Measurements from ENCODE around the gene HAUS1.
"Not testable (repeated sequence)": the region's sequence is repeated elsewhere in the genome, so short reads cannot be mapped to it uniquely, and the experiment has no call there.

HAUS1 gene

GRCh38 chr18:46088501-46088900, 15.7 kb upstream of the HAUS1 start:
- not testable (repeated sequence) for DNase-seq (ENCODE audit: low spot score)

DNA sequence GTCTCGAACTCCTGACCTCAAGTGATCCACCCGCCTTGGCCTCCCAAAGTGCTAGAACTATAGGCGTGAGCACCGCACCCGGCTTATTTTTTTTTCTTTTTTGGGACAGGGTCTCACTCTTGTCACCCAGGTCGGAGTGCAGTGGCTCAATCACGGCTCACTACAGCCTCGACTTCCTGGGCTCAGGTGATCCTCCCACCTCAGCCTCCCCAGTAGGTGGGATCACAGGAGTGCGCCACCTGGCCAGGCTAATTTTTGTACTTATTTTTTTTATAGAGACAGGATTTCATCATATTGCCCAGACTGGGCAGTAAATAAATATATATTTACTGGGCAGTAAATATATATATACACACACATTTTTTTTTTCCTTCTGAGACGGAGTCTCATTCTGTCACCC, 8.7 kb upstream of the HAUS1 start:
- DNase-seq (ENCODE audit: low spot score), result no peak

DNA sequence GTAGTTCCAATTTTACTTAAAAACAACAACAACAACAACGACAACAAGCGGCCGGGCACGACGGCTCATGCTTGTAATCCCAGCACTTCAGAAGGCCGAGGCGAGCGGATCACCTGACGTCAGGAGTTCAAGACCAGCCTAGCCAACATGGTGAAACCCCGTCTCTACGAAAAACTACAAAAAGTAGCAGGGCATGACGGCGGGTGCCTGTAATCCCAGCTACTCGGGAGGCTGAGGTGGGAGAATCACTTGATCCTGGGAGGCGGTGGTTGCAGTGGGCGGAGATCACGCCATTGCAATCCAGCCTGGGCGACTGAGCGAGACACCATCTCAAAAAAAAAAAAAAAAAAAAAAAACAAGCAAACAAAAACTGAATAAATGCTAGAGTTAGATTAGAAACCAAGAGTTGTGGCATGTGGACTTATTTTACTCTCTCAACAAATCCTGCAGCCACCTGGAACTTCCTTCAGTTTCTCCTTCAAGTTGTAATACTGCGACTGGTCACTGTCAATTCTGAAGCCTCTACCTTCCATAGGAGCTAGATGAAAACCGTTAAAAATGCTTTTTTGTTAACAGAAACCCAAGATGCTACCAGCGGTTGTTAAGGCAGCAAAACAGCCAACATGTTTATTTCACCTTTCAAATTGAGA, 7.4 kb upstream of the HAUS1 start:
- DNase-seq (ENCODE audit: low spot score), result no peak

DNA sequence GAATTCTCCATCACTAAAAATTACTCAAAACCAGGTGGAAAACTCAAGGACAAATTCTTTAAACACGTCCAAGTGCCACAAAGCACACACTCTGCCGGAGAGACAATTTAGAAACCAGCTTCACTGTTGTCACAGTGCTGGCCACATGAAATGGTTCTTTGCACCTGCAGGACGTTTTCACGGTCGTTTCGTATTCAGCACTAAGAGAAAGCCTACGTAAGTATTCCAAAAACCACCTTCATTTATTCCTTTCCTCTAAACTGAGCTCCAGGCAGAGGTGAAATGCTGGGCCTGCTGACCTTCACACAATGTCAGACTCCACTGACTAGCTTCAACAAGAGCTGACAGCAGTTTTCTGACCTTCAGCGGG, 6.8 kb upstream of the HAUS1 start:
- no peak for DNase-seq (ENCODE audit: low spot score)

- DNase-seq (ENCODE audit: low spot score), result peak; percentile 60
Measured at GRCh38 chr18:46097801-46098615, 6.2 kb upstream of the HAUS1 start, which contains the start of gene ATP5F1A. TSS of gene ATP5F1A (minus strand) at chr18:46098296. CDS start at chr18:46098231, 65 bp downstream.

DNA sequence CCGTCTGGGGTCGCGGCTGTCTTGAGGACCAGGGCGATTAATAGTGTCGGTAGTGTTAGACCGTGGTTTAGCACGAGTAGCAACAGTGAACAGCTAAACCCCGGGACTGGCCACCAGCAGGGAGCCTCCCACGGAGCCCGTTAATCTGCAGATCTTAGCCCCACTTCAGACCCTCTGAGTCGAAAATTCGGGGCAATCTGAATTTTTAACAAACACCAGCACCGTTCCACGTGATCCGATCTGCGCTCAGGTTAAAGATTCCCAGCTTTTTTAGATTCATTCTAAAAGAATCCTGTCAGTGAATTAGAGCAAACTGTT, 5.6 kb upstream of the HAUS1 start:
- no peak for DNase-seq (ENCODE audit: low spot score)

DNA sequence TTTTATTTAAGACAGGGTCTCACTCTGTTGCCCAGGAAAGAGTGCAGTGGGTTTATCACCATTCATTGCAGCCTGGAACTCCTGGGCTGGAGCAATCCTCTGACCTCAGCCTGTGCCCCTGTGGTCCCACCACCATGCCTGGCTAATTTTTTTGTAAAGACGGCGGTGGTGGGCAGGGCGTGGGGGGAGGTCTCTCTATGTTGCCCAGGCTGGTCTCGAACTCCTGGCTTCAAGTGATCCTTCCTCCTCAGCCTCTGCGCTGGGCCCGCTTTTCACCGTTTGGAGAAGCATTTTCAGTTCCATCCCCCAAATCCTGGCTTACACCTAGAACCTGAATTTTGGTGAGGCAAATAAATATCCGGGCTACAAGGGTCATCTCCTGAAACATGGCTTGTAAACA, 4.7 kb upstream of the HAUS1 start:
- no peak for DNase-seq (ENCODE audit: low spot score)

GRCh38 chr18:46109386-46109785, 5.2 kb downstream of the HAUS1 start:
- no peak for DNase-seq (ENCODE audit: low spot score)

DNA sequence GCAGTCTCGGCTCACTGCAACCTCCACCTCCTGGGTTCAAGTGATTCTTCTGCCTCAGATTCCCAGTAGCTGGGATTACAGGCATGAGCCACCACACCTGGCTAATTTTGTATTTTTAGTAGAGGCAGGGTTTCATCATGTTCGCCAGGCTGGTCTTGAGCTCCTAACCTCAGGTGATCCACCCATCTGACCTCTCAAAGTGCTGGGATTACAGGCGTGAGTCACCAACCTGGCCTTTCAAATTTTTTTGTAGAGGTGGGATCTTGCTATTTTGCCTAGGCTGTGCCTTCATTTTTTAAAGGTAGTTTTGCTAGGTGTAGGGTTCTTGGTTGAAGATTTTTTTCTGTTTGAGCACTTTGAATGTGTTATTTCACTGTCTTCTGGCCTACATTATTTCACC, 6.2 kb downstream of the HAUS1 start:
- no peak for DNase-seq (ENCODE audit: low spot score)

GRCh38 chr18:46113751-46114150, 9.6 kb downstream of the HAUS1 start:
- no peak for DNase-seq (ENCODE audit: low spot score)

DNA sequence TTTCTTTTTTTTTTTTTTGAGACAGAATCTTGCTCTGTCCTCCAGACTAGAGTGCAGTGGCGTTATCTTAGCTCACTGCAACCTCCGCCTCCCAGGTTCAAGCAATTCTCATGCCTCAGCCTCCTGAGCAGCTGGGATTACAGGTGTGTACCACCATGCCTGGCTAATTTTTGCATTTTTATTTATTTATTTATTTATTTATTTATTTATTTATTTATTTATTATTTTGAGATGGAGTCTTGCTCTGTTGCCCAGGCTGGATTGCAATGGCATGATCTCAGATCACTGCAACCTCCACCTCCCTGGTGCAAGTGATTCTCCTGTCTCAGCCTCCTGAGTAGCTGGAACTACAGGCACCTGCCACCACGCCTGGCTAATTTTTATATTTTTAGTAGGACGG, 22.4 kb downstream of the HAUS1 start:
- not testable (repeated sequence) for DNase-seq (ENCODE audit: low spot score)

- no peak for DNase-seq (ENCODE audit: low spot score)
Measured at GRCh38 chr18:46130061-46130460, 25.9 kb downstream of the HAUS1 start.

DNA sequence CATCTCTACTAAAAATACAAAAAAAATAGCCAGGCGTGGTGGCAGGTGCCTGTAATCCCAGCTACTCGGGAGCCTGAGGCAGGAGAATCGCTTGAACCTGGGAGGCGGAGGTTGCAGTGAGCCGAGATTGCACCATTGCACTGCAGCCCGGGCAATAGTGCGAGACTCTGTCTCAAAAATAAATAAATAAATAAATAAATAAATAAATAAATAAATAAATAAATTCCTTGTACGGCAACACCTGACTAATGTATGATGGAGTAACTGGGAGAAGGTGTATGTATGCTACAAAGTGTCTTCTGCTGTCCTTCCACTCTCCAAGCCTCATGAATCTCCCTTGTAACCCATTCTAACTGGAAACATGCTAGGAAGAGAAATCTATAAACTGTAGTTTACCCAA, 26.4 kb downstream of the HAUS1 start:
- not testable (repeated sequence) for DNase-seq (ENCODE audit: low spot score)

DNA sequence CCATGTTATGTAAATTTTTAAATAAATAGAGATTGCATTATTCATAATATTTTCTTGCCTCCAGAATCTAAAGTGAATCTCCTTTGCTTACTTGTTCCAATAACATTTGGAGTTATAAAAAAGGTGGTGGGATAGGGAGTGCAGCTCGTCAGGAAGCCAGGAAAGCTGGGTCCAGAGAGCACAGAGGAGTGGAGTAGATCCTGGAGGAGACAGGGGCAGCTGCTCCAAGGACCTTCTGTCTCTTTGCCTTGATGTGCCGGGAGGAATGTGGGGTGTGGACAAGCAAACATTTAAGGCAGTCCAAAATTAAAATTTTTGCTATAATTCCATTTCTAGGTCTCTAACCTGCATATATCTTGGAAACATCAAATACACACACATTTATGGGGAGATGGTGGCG, 29.3 kb downstream of the HAUS1 start:
- no peak for DNase-seq (ENCODE audit: low spot score)

DNA sequence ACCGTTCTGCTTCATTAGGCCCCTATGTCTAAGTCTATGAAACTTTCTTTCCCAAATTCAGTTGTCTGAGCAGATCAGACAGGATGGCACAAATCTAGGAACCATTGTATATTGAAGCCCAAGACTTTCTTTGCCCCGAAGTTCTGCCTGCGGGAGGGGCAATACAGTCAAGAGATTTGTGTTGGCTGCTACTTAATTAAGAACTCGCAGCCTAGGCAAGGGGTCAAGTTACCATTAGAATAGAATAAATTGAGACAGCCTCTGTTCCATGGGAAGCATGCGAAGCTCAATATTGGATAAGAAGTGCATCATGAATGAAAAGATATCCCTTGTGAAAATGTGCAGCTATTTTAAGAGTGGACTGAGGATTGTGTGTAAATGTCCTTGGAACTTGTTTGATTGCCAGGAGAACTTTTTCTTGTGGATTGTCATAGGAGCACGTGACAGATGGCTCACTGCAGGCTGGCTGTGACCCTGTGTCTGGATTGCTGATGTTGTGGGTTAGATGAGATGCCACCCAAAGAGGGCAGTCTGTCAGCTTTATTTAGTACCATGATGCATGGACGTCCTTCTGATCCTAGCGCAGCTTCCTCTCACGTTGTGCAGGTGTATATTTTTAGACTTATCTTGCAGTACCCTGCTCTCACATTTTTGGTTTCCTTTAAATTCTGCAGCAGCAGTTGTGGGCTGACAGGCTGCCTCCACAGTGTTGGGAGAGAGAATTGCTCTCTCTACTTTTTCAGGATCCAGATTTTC, 30.9 kb downstream of the HAUS1 start:
- no peak for DNase-seq (ENCODE audit: low spot score)

DNA sequence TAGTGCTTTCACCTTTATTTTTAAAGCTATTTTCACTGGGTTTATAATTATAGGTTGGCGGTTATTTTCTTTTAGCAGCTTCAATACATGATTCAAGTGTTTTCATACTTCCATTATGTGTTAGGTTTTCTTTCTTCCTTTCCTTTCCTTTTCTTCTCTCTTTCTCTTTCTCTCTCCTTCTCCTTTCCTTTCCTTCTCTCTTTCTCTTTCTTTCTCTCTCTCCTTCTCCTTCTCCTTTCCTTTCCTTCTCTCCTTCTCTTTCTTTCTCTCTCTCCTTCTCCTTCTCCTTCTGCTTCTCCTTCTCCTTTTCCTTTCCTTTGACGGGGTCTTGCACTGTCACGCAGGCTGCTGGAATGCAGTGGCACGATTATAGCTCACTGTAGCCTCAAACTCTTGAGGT, 36.0 kb downstream of the HAUS1 start:
- DNase-seq (ENCODE audit: low spot score), result no peak

- no peak for DNase-seq (ENCODE audit: low spot score)
Measured at GRCh38 chr18:46141199-46141598, 37.0 kb downstream of the HAUS1 start.

DNA sequence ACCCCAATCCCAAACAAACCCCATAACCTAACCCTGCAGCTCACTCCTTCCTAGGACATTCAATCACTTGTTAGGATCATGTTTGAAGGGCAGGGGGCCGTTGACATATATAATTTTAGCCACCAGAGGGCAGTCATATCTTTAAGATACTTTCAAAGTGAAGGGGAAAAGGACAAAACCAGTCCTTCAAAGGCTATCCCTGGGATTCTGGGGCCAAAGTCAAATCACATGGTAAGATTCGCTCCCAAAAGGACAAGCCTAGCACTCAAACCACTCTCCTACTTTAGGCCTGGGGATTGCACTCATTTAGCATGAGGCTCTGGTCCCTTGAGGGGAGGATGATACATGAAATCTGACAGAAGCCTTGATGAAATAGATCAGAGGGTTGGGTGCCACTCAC, 44.6 kb downstream of the HAUS1 start:
- no peak for DNase-seq (ENCODE audit: low spot score)

- no peak for DNase-seq (ENCODE audit: low spot score)
Measured at GRCh38 chr18:46152436-46152807, 48.2 kb downstream of the HAUS1 start.

GRCh38 chr18:46152808-46153617, 48.8 kb downstream of the HAUS1 start:
- DNase-seq (ENCODE audit: low spot score), result no peak

- no peak for DNase-seq (ENCODE audit: low spot score)
Measured at GRCh38 chr18:46155641-46156051, 51.5 kb downstream of the HAUS1 start.

DNA sequence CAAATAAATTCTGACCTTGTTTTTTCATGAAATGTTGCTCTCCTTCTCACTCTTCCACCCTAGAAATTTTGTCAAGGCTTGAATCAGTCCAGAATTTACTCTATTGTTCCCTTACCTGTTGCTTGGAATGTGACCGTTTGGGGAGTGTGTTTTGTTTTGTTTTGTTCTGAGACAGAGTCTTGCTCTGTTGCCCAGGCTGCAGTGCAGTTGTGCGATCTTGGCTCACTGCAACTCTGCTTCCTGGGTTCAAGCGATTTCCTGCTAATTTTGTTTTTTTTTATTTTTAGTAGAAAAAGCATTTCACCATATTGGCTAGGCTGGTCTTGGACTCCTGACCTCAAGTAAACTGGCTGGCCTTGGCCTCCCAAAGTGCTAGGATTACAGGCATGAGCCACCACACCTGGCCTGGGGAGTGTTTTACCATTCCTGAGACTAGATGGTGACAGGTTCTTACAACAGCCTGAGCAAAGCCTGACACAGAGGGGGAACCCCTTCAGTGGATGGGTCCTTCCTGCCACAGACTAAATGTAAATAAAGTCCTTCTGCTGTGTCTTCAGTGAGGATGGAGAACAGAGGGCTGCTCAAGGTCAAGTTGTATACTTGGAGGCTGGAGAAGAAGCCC, 52.0 kb downstream of the HAUS1 start:
- no peak for DNase-seq (ENCODE audit: low spot score)

Measured in HuH-7.5 (cell line).